ENCODE data around the gene ST8SIA1.

GRCh38 chr12:22215467-22216253 lies 118.8 kb downstream of the ST8SIA1 start:
- TF ChIP-seq, protein P1, sequence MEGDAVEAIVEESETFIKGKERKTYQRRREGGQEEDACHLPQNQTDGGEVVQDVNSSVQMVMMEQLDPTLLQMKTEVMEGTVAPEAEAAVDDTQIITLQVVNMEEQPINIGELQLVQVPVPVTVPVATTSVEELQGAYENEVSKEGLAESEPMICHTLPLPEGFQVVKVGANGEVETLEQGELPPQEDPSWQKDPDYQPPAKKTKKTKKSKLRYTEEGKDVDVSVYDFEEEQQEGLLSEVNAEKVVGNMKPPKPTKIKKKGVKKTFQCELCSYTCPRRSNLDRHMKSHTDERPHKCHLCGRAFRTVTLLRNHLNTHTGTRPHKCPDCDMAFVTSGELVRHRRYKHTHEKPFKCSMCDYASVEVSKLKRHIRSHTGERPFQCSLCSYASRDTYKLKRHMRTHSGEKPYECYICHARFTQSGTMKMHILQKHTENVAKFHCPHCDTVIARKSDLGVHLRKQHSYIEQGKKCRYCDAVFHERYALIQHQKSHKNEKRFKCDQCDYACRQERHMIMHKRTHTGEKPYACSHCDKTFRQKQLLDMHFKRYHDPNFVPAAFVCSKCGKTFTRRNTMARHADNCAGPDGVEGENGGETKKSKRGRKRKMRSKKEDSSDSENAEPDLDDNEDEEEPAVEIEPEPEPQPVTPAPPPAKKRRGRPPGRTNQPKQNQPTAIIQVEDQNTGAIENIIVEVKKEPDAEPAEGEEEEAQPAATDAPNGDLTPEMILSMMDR (IDR thresholded peaks at IDR 0.05; ENCODE audit: low read depth, low read length, poor library complexity, severe bottlenecking): no peak
- TF ChIP-seq EZH2phosphoT487 (IDR thresholded peaks at IDR 0.05; ENCODE audit: borderline replicate concordance, low read length): no peak
